AG10803 (cell line): ENCODE measurements around the gene FANK1.
"Not testable (repeated sequence)": the region's sequence is repeated elsewhere in the genome, so short reads cannot be mapped to it uniquely, and the experiment has no call there.

Source experiments
- DNase-seq: peaks from one replicate; pipeline ENCODE4 v3.0.0; 2010; ENCODE audit warnings: low read depth
- H3K4me3 ChIP-seq: 2 replicates; pipeline ENCODE4 v1.5.1; 2011; ENCODE audit warnings: mild to moderate bottlenecking, low read length, control low read depth
- CTCF ChIP-seq: conservative IDR thresholded peaks from 2 replicates; pipeline ENCODE4 v1.5.1; 2011; ENCODE audit warnings: mild to moderate bottlenecking, low read length, control low read depth, inconsistent platforms

The FANK1 gene

GRCh38 chr10:126042906-126043305, 146.5 kb downstream of the FANK1 start:
- TF ChIP-seq CTCF, result no peak
- no peak overlapping the region for H3K4me3 ChIP-seq
- no peak for DNase-seq

- no peak for TF ChIP-seq CTCF
- DNase-seq, result no peak
- H3K4me3 ChIP-seq, result no peak overlapping the region
Observed at GRCh38 chr10:126043389-126043788, 147.0 kb downstream of the FANK1 start.

GRCh38 chr10:126045861-126046260, 149.5 kb downstream of the FANK1 start:
- no peak for TF ChIP-seq CTCF
- no peak for DNase-seq
- no peak overlapping the region for H3K4me3 ChIP-seq

- no peak for TF ChIP-seq CTCF
- no peak for DNase-seq
- no peak overlapping the region for H3K4me3 ChIP-seq
Observed at GRCh38 chr10:126046831-126047230, 150.5 kb downstream of the FANK1 start.

- not testable (repeated sequence) for DNase-seq, H3K4me3 ChIP-seq
Observed at GRCh38 chr10:126047749-126048148, 151.4 kb downstream of the FANK1 start.

GRCh38 chr10:126049759-126050700, 153.7 kb downstream of the FANK1 start:
- no peak overlapping the region for H3K4me3 ChIP-seq
- peak; percentile 78 for DNase-seq
- no peak for TF ChIP-seq CTCF

- no peak for DNase-seq
- no peak overlapping the region for H3K4me3 ChIP-seq
- no peak for TF ChIP-seq CTCF
Observed at GRCh38 chr10:126052171-126052570, 155.8 kb downstream of the FANK1 start.
